DND-41 (cell line): Measurements from ENCODE around the gene C3orf85.

ENCODE experiments used
- ATAC-seq: fragments of 200-7000 bp; cut with Tn5 transposase; 3 replicates; pipeline ENCODE4 v1.9.1; 2021; ENCODE audit warnings: low read depth; ENCODE audit not compliant: insufficient read depth
- DNase-seq: peaks from one replicate; pipeline ENCODE4 v3.0.0-alpha.2; 2020
- H2AFZ ChIP-seq: 2 replicates; pipeline ENCODE4 v1.6.0; 2012; ENCODE audit warnings: low read depth, low read length
- H3K27ac ChIP-seq: 2 replicates; pipeline ENCODE4 v1.5.1; 2012; ENCODE audit warnings: low read length, inconsistent platforms
- H3K27me3 ChIP-seq: fragments of 200-600 bp; sonication (generic); 2 replicates; pipeline ENCODE4 v1.6.0; 2012; ENCODE audit warnings: low read length, mild to moderate bottlenecking, inconsistent platforms; ENCODE audit not compliant: insufficient read depth, poor library complexity
- H3K36me3 ChIP-seq: 2 replicates; pipeline ENCODE4 v1.5.1; 2012; ENCODE audit warnings: low read length, inconsistent platforms; ENCODE audit not compliant: insufficient read depth
- H3K4me1 ChIP-seq: 2 replicates; pipeline ENCODE4 v1.5.1; 2012; ENCODE audit warnings: mild to moderate bottlenecking, low read length; ENCODE audit not compliant: insufficient read depth
- H3K4me2 ChIP-seq: 2 replicates; pipeline ENCODE4 v1.6.0; 2012; ENCODE audit warnings: mild to moderate bottlenecking, moderate library complexity, low read length, inconsistent platforms; ENCODE audit not compliant: insufficient read depth
- H3K4me3 ChIP-seq, 2 experiments: fragments of 200-600 bp in 1 of 2; shearing (Covaris generic) in 1 of 2; 2 replicates each; pipeline ENCODE4 v1.5.1; 2012 to 2016; ENCODE audit warnings: inconsistent platforms in 2 of 2, low read length in 2 of 2, mild to moderate bottlenecking in 2 of 2, low read depth in 1 of 2, moderate library complexity in 1 of 2
- H3K79me2 ChIP-seq: 2 replicates; pipeline ENCODE4 v1.6.0; 2012; ENCODE audit warnings: low read length, inconsistent platforms; ENCODE audit not compliant: insufficient read depth
- H3K9ac ChIP-seq: 2 replicates; pipeline ENCODE4 v1.6.0; 2012; ENCODE audit warnings: low read depth, mild to moderate bottlenecking, inconsistent platforms, low read length, moderate library complexity
- H3K9me3 ChIP-seq: 2 replicates; pipeline ENCODE4 v1.5.1; 2012; ENCODE audit warnings: low read length, moderate library complexity, mild to moderate bottlenecking, inconsistent platforms; ENCODE audit not compliant: insufficient read depth, severe bottlenecking
- H4K20me1 ChIP-seq: 2 replicates; pipeline ENCODE4 v1.6.0; 2012; ENCODE audit warnings: low read length; ENCODE audit not compliant: insufficient read depth
- EZH2 ChIP-seq: IDR thresholded peaks from 3 replicates; pipeline ENCODE4 v1.6.1; 2012; ENCODE audit warnings: borderline replicate concordance, low read depth, mild to moderate bottlenecking, moderate library complexity, low read length, inconsistent platforms; ENCODE audit not compliant: severe bottlenecking
- TF ChIP-seq, protein P1 (sequence below): IDR thresholded peaks from 2 replicates; pipeline ENCODE4 v1.5.1; 2012; ENCODE audit warnings: borderline replicate concordance, low read length, moderate library complexity, mild to moderate bottlenecking; ENCODE audit not compliant: poor library complexity, severe bottlenecking; ENCODE audit errors: extremely low read depth

The C3orf85 gene

DNA sequence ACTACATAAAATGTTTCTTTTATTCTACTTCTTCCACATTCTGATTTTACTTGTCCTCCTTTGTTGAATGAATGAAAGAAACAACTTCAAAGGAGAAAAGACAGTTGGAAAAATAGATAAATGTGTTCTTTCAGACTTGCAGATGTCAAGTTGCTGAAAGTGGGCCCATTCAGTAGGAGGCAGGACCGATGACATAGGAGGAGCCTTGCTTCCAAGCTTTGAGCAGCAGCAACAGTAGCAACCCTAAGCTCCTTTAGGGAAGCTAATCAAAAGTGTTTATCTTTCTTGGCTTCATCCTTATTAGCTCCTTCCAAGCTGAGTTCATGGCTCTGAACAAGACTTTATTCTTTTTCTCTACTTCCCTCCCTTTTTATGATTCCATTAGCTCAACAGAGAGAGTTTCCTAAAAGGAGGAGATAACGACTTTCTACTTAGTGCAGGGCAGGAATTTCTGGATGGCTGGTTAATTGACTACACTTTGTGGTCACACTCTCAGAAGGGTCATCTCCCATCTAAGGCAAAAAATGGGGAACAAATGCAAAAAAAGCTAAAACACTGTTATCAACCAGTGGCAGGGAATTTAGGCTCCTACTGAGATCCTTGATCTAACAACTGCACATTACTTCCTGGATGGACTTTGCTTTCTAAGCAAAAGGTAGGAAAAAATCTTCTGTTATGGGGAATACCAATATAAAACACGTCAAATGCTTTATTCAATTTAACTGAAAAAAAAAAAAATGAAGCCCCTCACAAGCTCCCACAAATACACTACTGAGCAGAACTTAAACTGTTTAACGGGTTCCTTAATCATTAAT lies 23.4 kb upstream of the C3orf85 start:
- Histone ChIP-seq H3K4me2 (no peak overlapping the region), H4K20me1 (no peaks in the 10 kb centered on the region), H3K9me3 (no peaks in the 10 kb centered on the region), H3K9ac (no peak overlapping the region), H3K4me1 (no peaks in the 10 kb centered on the region), H2AFZ (no peak overlapping the region), H3K27me3 (no peaks in the 10 kb centered on the region), H3K4me3 (no peak overlapping the region), H3K36me3 (no peaks in the 10 kb centered on the region), H3K79me2 (no peaks in the 10 kb centered on the region), H3K27ac (no peak overlapping the region)
- no peak for TF ChIP-seq EZH2
- TF ChIP-seq, protein P1, sequence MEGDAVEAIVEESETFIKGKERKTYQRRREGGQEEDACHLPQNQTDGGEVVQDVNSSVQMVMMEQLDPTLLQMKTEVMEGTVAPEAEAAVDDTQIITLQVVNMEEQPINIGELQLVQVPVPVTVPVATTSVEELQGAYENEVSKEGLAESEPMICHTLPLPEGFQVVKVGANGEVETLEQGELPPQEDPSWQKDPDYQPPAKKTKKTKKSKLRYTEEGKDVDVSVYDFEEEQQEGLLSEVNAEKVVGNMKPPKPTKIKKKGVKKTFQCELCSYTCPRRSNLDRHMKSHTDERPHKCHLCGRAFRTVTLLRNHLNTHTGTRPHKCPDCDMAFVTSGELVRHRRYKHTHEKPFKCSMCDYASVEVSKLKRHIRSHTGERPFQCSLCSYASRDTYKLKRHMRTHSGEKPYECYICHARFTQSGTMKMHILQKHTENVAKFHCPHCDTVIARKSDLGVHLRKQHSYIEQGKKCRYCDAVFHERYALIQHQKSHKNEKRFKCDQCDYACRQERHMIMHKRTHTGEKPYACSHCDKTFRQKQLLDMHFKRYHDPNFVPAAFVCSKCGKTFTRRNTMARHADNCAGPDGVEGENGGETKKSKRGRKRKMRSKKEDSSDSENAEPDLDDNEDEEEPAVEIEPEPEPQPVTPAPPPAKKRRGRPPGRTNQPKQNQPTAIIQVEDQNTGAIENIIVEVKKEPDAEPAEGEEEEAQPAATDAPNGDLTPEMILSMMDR: no peak
- DNase-seq: no peak
- ATAC-seq: no peak

DNA sequence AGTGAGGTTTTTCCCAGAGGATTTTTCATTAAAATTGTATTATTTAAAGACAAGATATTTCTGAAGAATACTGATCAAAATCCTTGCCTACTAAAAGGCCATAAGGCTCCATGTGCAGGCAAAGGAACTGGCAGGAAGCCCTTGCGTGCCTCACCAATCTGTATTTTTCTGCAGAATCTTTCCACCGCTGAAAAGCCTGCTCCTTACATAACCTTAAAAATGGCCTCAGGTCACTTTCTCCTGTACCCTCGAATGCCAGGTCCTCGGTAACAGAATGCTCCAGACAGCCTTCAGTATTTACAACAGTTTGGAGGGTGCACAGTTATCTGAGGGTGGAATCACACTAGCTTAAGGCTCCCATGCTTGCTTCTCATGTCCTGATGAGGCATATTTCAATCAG lies 21.8 kb upstream of the C3orf85 start:
- Histone ChIP-seq H3K36me3 (no peaks in the 10 kb centered on the region), H3K27ac (no peak overlapping the region), H3K4me2 (no peak overlapping the region), H3K79me2 (no peaks in the 10 kb centered on the region), H3K9ac (no peak overlapping the region), H3K4me3 (no peak overlapping the region), H2AFZ (no peak overlapping the region), H3K27me3 (no peaks in the 10 kb centered on the region), H3K9me3 (no peaks in the 10 kb centered on the region), H4K20me1 (no peaks in the 10 kb centered on the region), H3K4me1 (no peaks in the 10 kb centered on the region)
- ATAC-seq (no peak), DNase-seq (no peak)
- no peak for TF ChIP-seq EZH2
- TF ChIP-seq, protein P1: no peak

DNA sequence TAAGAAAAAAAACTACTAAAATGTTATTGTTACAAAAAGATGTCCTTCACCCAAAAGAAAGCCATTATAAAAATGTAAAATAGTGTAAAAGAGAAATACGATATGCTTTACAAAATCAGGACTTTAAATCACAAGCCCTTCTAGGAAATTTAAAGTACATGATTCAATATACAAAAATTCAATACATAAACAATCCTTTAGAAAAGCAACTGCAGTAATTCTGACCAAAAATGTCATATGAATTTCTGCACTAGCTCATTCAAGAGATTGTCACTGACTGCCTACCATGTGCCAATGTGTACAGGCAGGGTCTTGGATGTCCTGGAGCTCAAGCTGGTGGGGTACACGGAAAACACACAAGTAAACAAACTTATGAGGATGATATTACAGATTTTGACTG lies 21.1 kb upstream of the C3orf85 start:
- H2AFZ ChIP-seq: no peak overlapping the region
- H3K9ac ChIP-seq: no peak overlapping the region
- no peaks in the 10 kb centered on the region for H3K36me3 ChIP-seq
- H3K27ac ChIP-seq: no peak overlapping the region
- H3K27me3 ChIP-seq: no peaks in the 10 kb centered on the region
- no peak overlapping the region for H3K4me2 ChIP-seq
- TF ChIP-seq EZH2: no peak
- TF ChIP-seq, protein P1: no peak
- no peaks in the 10 kb centered on the region for H3K79me2 ChIP-seq
- no peaks in the 10 kb centered on the region for H4K20me1 ChIP-seq
- no peaks in the 10 kb centered on the region for H3K4me1 ChIP-seq
- DNase-seq (no peak), ATAC-seq (no peak)
- no peak overlapping the region for H3K4me3 ChIP-seq
- no peaks in the 10 kb centered on the region for H3K9me3 ChIP-seq
